ENCODE data around the gene PLIN5. TPM values are rescaled to one million over a fixed set of nuclear protein-coding genes. Genes with fewer than 3 reads are reported as not detected.

The PLIN5 gene
- total RNA-seq, 2 donors from 2014 or later = 72.9 to 132 TPM

- WGBS, 2 donors = 82 to 89% methylated on average over 11 to 14 of the region's 14 CpGs
- intact Hi-C loops (cut with DNase I) = no loop called here
- H3K4me3 ChIP-seq = no peak overlapping the region
Observed at GRCh38 chr19:4516199-4516938, 18.7 kb downstream of the PLIN5 start.

DNA sequence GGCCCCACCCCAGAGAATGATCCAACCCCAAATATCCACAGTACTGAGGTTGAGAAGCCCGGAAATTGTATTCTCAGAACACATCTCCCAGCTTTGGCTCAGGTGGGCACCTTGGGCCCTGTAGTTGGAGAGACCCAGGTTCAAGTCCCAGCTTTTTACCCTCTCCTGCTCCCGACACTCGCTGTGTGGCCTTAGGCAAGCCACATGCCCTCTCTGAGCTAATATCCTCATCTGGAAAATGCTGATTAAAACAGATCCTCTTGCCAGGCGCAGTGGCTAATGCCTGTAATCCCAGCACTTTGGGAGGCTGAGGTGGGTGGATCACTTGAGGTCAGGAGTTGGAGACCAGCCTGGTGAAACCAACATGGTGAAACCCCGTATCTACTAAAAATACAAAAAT lies 19.3 kb downstream of the PLIN5 start:
- Histone ChIP-seq H3K4me1 (peaks cover 9% of the 10 kb centered on the region), H3K36me3 (replicated peaks in 1 of 2; ENCODE audit: insufficient read depth in 1 of 2, low read depth in 2 of 2) (no peaks in the 10 kb centered on the region), H3K27me3 (no peaks in the 10 kb centered on the region), H3K4me3 (no peak overlapping the region), H3K9me3 (no peaks in the 10 kb centered on the region), H3K27ac (no peak overlapping the region)
- no peak for ATAC-seq
- intact Hi-C loops (cut with DNase I) = no loop called here
- 90 to 96% methylated on average over 4 to 5 of the region's 5 CpGs for WGBS, 2 donors
- TF ChIP-seq, protein P1, sequence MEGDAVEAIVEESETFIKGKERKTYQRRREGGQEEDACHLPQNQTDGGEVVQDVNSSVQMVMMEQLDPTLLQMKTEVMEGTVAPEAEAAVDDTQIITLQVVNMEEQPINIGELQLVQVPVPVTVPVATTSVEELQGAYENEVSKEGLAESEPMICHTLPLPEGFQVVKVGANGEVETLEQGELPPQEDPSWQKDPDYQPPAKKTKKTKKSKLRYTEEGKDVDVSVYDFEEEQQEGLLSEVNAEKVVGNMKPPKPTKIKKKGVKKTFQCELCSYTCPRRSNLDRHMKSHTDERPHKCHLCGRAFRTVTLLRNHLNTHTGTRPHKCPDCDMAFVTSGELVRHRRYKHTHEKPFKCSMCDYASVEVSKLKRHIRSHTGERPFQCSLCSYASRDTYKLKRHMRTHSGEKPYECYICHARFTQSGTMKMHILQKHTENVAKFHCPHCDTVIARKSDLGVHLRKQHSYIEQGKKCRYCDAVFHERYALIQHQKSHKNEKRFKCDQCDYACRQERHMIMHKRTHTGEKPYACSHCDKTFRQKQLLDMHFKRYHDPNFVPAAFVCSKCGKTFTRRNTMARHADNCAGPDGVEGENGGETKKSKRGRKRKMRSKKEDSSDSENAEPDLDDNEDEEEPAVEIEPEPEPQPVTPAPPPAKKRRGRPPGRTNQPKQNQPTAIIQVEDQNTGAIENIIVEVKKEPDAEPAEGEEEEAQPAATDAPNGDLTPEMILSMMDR (IDR thresholded peaks at IDR 0.05) = no peak
- no peak for TF ChIP-seq POLR2A (IDR thresholded peaks at IDR 0.05)
- no peak for DNase-seq

More at GRCh38 chr19:4516199-4516938, 18.7 kb downstream of the PLIN5 start:
- ATAC-seq (no peak), DNase-seq (no peak)
- Histone ChIP-seq H3K9me3 (no peaks in the 10 kb centered on the region), H3K4me1 (peaks cover 9% of the 10 kb centered on the region), H3K27ac (no peak overlapping the region), H3K27me3 (no peaks in the 10 kb centered on the region), H3K36me3 (replicated peaks in 1 of 2; ENCODE audit: insufficient read depth in 1 of 2, low read depth in 2 of 2) (no peaks in the 10 kb centered on the region)
- no peak for TF ChIP-seq POLR2A (IDR thresholded peaks at IDR 0.05)
- TF ChIP-seq, protein P1 (IDR thresholded peaks at IDR 0.05) = no peak

GRCh38 chr19:4513248-4513647 lies 21.8 kb downstream of the PLIN5 start:
- no peak for ATAC-seq
- 89 to 97% methylated on average over 5 to 16 of the region's 17 CpGs for WGBS, 2 donors
- intact Hi-C loops (cut with DNase I) = no loop called here
- Histone ChIP-seq H3K4me1 (peaks cover 1% of the 10 kb centered on the region), H3K27me3 (no peaks in the 10 kb centered on the region), H3K27ac (no peak overlapping the region), H3K4me3 (no peak overlapping the region), H3K9me3 (no peaks in the 10 kb centered on the region), H3K36me3 (replicated peaks in 1 of 2; ENCODE audit: insufficient read depth in 1 of 2, low read depth in 2 of 2) (no peaks in the 10 kb centered on the region)
- TF ChIP-seq, protein P1 (IDR thresholded peaks at IDR 0.05) = no peak
- no peak for TF ChIP-seq POLR2A (IDR thresholded peaks at IDR 0.05)
- no peak for DNase-seq

GRCh38 chr19:4512070-4512469 lies 23.0 kb downstream of the PLIN5 start:
- no peak overlapping the region for H3K27ac ChIP-seq
- no peaks in the 10 kb centered on the region for H3K4me1 ChIP-seq
- H3K27me3 ChIP-seq = no peaks in the 10 kb centered on the region
- no peaks in the 10 kb centered on the region for H3K9me3 ChIP-seq
- WGBS, 2 donors = 83 to 90% methylated on average over 8 to 17 of the region's 17 CpGs
- H3K4me3 ChIP-seq = no peak overlapping the region
- no peak for ATAC-seq
- intact Hi-C loops (cut with DNase I) = no loop called here
- DNase-seq = no peak
- TF ChIP-seq POLR2A (IDR thresholded peaks at IDR 0.05) = no peak
- TF ChIP-seq, protein P1 (IDR thresholded peaks at IDR 0.05) = no peak
- no peaks in the 10 kb centered on the region for H3K36me3 ChIP-seq (replicated peaks in 1 of 2; ENCODE audit: insufficient read depth in 1 of 2, low read depth in 2 of 2)
